Measurements from ENCODE around the gene AFF3.

Gene AFF3

DNA sequence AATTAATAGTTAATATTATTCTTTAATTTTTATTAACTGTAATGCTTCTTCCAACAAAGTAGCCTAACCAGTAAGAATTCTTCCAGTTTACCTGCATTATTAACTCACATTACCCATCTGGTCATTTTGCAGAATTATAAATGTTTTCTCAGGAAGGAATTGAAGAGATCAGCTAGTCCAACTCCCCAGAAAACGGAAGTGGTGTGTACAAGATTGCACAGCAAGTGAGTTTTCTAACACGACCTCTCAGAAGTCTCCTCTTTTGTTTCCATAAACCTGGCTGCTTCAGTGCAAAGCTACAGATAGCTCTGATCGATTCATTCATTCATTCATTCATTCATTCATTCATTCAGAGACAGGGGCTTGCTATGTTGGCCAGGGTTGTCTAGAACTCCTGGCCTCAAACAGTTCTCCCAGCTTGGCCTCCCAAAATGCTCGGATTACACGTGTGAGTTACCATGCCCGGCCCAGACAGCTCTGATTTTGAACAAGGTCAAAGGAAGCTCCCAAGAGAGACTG is 523.8 kb downstream of the AFF3 start:
- no peak for DNase-seq

DNA sequence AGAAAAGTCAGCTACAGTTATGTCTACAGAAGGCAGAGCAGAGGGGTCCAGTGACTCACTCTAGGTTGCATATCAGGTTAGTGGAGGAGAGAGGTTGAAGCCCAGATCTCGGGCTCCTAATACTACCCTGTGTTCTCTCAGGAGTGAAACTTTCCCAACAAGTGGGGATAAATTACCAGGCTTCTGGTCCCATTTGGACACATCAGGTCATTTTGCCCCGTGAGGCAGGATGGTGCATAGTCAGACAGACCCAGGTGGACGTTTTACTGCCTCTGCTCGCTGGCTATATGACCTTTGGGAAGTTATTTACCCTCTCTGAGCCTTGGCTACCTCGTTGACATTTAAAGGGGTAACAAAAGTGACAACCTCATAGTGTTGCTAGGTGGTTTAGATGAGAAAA is 524.6 kb downstream of the AFF3 start:
- DNase-seq, result no peak

DNA sequence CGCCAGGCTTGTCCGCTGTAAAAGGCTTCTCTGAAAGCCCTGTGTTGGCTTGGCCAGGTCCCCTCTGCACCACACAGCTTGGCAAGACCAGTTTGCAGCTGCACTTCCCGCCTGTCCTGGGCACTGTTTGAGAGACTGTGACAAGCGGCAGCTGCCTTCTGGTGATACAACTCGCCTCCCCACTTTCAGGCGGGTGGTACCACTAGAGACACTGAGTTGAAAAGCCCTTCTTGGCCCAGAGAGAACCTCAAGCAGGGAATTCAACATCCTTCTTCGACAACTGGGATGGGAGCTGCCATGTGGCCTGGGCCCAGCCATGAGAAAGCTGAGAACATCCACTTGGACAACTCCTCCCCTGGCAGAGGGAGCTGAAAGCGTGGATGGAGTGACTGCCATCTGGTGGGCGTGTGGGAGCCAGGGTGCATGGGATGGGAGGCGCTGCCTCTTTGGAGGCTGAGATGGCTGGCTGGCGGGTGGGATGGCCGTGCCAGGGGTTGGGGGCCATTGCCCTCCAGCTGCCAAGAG is 527.1 kb downstream of the AFF3 start:
- no peak for DNase-seq

DNA sequence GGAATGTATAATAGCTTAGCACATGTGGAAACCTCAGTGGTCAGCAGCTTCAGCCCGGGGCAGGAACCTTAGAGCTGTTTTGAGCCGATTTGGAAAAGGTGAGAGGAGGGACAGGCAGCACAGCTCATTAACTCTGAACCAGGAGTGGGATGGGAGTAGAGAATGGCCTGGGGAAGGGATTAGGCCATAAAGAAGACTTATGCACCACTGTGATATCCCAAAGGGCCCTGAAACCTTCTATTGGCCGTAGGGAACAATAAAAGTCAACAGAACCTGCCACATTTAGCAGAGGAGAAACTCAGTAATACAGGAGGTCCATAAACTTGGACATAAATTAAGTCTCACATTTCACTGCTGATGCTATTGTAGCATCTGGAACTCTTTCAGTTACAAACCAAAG is 528.4 kb downstream of the AFF3 start:
- DNase-seq, result no peak

DNA sequence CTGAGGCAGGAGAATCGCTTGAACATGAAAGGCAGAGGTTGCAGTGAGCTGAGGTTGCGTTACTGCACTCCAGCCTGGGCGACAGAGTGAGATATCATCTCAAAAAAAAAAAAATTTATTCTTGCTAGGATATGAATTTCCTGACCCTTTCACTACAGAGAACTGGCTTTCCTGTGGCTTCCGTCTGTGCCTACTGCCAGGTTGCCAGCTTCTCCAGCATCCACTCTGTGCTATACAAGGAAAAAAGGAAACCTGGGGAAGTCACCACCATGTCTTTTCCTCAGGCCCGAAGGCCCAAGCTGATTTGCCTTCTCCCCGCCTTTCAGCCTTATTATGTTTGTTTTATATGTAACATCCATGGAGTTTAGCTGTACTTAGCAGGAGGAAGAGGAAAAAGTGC is 530.6 kb downstream of the AFF3 start:
- DNase-seq, result no peak

DNA sequence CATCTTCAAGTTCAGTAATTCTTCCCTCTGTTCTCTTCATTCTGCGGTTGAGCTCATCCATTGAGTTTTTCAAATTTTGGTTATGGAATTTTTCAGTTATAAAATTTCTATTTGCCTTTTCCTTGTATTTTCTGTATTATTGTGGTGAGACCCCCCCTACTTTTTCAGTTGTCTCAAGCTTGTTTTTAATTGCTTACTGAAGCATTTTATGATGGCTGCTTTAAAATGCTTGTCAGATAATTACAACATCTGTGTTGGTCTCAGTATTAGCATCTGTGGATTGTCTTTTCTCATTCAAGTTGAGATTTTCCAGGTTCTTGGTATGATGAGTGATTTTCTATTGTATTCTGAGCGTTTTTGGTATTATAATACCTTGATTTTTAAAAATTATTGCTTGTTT is 531.4 kb downstream of the AFF3 start:
- no peak for DNase-seq

DNA sequence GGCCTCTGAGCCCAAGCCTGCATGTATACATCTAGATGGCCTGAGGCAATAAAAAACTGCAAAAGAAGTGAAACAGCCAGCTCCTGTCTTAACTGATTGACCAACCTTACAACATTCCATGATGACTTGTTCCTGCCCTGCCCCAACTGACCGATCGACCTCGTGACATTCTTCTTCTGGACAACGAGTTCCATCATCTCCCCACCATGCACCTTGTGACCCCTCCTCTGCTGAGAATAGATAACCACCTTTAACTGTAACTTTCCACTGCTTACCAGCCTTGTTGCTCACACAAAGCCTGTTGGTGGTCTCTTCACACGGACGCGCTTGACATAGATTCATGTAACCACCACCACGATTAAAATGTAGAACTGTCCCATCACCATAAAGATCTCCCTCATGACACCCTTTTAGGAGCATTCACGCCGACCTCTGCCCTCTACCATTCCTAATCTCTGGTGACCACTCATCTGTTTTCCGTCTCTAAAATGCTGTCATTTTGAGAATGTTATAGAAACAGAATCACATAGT is 532.5 kb downstream of the AFF3 start:
- no peak for DNase-seq

DNA sequence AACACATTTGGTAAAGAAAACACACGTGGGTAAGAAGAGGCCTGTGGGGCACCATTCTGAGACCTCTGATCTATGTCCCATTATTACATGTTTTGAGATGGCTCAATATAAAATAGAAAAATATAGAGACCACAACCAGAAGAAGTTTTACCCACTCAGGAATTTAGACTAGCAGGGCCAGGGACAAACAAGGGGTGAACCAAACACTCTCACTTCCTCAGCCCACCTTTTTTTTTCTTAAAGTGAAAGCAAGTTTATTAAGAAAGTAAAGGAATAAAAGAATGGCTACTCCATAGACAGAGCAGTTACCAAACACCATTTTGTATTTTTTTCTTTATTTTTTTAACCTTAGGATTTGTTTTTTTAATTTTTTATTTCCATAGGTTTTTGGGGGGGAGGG is 533.5 kb downstream of the AFF3 start:
- DNase-seq, result no peak

DNA sequence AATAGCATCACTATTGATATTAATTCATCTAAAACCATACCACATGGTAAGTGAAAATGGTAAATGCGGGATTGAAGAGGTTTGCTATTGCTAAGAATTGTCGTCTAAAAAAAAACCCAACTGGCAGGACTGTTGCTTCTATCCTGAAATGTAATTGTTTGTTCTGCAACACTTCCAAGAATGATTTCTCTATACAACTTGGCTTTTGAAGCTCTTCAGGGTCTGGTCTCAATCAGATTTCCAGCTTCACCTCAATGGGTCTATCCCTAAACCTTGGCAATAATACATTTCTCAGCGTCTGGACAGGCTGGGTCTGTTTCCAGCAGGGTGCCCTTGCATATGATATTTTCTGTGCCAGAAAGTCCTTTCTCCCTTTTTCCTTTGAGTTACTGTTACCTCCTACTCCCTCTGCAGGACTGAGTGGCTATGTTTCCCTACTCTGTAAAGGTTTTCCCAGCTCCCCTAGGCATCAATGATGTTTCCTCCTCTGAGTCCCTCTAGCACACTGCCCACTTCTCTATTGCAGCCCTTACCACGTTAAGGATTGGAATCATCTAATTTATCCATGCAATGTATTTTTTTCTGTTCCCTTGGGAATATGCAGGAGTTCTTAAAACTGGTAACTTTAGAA is 534.4 kb downstream of the AFF3 start:
- DNase-seq, result no peak

DNA sequence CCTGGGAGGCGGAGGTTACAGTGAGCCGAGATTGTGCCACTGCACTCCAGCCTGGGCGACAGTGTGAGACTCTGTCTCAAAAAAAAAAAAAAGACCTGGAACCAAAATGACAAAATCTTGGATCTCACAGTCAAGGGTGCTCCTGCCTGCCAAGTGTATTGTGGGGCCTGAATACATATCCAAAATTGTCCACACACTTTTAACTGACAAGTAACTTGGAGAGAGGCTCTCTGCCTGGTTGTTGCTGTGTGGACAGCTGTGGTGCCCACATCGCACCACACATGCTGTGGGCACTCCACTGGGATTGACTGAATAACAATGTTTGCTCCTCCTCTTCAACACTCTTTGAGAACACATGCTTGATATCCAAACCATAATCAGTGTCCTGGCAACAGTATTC is 534.9 kb downstream of the AFF3 start:
- DNase-seq, result no peak

DNA sequence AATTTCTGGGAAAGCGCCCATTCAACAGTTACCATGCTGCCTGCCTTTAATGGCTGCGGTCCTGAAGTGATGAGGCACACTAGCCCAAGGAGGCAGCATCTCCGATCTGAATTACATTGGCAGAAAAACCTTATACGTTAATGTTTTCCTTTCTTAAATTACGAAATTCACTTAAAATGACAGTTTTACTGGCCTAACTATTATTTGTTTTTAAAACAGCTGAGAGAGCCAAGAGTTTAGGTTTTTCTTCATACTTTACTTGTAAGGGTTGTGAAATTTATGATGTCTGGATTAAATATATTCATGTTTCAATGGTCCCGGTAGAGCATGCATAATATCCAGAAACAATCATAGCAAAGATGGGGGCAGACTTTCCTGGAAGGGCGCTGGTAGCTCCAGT is 537.4 kb downstream of the AFF3 start:
- no peak for DNase-seq

DNA sequence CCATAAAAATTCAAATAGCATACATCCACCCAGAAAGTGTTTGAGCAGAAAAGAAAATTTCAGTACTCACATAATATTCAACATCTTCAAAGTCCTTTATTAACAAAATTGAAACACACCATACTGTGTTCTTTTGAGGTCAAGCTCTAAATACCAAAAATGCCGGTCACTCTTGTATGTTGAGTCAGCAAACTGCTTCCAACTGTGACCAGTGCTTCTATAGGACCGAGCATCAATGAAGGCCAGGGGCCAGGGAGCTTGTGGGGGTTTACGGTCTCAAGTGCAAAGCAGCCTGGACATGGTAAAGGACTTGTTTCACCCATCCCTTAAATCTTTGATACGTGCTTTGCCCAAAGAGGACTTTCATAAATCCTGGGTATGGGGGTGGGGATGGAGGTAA is 539.9 kb downstream of the AFF3 start:
- no peak for DNase-seq

DNA sequence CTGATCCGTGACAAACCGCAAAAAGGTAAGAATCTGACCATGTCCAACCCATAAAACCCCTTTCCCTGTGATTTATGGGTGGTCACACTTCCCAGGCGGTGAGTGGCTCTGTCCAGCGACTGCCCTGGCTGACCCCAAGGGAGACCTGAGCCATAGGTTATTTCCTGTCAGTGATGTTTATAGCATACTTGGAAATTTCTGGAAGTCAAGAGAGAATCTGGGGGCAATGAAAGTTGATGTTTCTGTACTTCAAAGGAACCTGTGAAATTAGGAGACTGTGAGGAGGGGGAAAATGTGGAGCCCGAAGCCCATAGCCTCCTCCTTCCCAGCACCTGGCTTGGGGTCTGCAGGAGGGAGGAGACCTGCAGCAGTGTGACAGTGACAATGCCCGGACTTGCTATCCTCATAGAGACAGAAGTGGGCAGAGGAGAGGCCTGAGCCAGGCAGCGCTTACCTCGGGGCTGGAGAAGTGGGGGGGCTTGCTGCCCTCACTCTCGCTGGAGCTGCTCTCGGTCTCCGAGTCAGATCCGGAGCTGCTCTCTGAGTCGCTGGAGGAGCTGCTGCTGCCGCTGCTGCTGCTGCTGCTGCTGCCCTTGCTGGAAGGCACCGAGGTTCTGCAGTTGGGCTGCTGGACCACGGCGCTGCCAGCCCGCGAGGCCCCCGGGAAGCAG is 541.3 kb downstream of the AFF3 start:
- no peak for DNase-seq

DNA sequence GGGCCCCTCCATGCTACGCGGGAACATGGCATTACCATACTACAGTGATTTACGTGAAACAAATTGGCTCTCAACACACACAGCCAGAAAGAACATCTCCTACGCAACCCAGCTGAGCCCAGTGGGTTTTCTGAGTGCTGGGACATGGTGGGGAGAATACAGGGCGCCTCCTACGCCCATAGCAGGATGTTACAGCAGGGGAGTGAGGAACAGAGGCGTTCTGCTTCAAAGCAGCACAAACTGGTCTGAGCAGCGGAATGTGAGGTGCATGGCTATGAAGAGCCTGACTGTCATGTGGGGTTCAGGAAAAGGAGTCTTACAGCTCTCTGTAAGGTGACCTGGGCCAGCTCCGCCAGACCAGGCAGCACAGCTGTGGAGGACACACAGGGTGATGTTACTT is 543.9 kb downstream of the AFF3 start:
- no peak for DNase-seq

DNA sequence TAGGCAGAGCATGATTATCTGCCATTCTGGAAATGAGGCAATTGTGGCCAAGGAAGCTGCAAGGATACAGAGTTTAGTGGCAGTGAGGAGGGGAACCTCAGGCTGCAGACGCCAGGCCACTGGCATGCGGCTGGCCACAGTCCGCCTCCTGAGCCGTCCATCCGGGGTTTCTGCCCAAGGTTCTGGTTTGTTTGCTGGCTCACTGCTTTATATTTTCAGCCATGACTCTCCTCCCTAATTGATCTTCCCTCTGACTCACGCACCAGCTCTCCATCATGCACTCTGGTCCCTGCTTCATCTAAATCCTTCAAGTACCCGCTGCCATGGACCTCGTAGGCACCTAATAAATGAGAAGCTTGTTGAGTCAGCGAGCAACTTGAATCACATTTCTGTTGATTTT is 544.8 kb downstream of the AFF3 start:
- no peak for DNase-seq

DNA sequence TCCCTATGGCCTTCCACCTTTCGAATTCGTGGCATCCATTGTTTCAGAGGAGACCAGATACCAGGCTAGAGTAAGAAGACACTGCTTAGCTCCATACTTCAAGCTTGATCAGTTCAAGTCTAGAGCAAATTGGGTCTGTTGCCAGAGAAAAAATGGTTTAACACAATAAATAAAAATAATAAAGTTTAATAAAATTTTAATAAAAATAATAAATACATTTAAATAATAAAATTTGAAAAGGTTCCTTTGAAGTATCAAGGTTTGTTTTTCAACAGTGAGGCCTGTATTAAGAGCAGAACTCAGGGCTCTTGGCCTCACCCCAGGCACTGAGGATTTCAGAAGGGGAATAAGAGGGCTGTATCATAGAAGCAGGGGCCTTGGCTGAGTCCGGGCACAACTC is 547.0 kb downstream of the AFF3 start:
- no peak for DNase-seq

DNA sequence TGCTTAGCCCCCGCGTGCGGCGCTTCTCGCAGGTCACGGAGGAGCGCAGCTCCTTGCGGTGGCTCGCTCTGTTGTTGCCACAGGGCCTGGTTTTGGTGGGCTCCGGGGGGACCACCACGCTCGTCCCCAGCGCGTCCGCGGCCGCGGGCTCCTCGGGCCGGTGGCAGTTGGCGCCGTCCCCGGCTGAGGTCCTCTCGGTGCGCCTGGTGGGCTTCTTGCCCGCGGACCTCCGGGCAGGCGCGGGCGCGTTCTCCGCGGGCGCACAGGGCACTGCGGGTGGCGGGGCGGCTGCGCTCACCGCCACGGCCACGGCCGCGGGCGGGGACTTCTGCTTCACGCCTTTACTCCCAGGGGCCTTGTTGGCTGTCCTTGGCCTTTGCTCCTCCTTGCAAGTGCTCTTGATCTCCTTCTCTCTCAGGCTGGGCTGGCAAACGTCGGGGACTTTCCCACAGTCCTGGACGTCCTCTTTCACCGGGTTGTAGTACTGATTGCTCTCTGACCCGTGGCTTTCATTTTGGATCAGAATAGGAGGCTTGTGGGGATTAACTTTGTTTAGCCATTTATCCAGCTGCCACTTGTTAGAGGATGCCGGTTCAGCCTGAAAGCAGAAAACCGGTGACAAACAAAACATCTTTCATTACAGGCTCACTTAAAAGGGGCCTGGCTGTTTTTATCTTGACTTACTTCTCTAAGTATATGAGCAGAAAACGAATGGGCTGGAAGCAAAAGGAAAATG is 548.5 kb downstream of the AFF3 start:
- no peak for DNase-seq

DNA sequence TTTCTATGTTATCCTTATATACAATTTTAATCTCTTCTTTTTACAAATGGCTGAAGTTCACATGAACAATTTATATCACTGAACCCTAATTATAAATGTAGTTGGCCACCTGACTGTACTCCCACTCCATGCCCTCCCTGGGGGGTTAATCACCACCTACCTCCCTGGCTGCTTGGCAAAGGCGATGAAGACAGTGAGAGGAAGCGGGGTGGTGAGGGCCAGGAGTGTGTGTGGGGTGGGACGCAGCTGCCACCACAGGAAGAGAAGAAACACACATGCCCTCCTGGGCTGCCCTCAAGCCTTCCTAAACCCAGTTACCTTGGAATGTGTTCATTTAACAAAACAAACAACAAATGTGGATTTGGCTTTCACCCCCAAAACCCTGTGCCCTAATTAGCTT is 565.6 kb downstream of the AFF3 start:
- no peak for DNase-seq

DNA sequence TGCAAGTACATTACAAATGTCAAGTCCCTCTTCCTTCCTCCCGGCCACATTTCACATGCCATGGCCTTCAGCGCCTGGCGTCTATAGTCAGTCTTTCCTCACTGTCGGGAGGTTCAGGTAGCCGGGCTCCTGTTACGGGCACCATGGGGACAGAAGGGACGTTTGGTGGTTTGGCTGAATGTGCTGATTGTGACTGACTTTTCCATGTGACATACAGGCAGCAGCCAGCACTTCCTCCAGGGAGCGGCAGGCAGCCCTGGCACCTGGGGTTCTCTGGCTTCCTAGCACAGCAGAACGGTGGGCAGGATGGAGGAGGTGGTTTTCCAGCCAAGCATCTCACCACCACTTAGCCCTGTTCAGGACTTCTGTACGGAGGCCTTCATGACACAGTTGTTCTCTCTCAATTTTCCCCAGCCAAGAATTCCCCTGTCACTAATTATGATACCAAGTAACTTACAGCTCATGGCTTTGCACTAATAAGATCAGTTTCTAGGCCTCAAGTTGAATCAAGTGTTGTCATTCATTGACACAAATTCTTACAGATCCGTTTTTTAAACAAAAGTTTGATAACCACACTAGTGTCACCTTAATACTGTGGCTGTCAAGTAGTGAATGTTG is 568.6 kb downstream of the AFF3 start:
- no peak for DNase-seq

DNA sequence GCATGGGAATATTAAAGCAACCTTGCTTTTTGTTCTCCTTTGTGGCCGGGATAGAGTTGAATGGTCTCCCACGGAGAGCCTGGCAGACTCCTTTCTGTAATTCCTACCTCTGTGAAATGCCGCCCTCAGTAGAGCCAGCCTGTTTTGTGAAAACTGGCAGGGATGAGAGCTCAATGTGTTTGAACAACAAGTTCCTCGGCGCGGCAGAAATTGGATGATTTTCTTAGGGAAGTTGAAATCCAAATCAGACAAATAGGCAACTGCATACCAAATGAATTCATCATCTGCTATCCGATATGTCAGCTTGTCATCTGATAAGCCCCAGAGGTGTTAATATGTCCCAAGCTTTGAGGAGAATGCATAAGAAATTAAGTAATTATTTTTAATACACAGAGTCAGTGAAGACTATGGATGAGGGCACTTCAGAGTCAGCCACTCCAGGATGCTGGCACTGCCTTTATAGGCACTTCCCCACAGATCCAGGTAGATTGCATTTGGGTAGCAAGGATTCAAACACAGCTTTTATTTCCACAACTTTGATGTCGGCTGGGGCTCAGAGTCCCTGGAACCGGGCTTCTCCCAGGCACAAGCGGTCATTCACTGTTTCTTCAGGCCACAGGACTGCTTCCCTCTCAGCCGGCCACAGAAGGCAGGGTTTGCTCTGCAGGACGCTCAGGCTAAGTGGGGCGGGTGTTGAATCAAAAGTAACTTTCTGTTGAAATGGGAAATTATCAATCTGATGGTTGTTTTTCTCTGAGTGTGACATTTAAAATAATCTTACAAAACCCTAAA is 569.8 kb downstream of the AFF3 start:
- DNase-seq, result no peak

DNA sequence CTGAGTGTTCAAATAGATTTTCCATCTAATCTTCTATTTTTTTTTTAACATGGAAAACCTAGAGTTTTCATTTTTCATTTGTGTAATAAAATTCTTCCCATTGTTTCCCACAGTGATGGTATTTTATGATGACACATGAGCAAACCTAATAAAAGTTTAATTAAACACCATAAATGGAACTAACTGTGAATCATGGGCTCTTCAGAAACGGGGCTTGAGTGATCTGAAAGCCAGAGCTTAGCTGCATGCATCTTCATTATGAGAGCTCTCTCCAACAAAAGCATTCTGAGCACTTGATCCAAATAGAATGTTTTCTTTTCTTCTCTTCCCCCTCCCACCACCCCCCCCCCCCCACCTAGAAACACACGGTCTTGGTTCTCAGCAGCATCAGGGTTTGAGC is 570.4 kb downstream of the AFF3 start:
- no peak for DNase-seq

DNA sequence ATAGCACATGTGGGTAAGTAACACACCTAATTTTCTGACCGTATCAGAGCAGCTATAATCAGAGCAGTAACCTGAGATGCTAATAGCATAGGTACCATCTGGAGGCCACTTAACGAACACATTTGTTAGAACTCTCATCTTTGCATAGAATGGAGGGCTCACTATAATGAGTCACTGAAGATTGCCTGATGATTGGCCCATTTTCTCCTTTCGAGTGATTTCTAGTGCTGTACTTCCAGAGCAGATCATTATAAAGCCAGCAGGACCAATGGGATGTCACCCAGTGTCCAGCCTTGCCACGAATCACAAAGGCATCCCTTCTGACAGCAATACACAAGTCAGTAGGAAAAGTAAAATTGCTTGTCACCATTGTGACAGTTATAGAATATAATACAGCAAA is 570.9 kb downstream of the AFF3 start:
- no peak for DNase-seq
